Osteoblast (primary cell): ENCODE measurements around the gene LGR6. TPM values are rescaled to one million over a fixed set of nuclear protein-coding genes. Genes with fewer than 3 reads are reported as not detected.
A peak's percentile ranks its signal among the peaks of the same experiment; 100 is the strongest.
"Not testable (repeated sequence)": the region's sequence is repeated elsewhere in the genome, so short reads cannot be mapped to it uniquely, and the experiment has no call there.

Experiments
- DNase-seq: peaks from one replicate; pipeline ENCODE4 v3.0.0; 2011; ENCODE audit warnings: low spot score, mixed read lengths; ENCODE audit not compliant: insufficient read length; ENCODE audit errors: missing footprints
- H2AFZ ChIP-seq: 2 replicates; pipeline ENCODE4 v1.6.0; 2011; ENCODE audit warnings: mild to moderate bottlenecking, low read length
- H3K27ac ChIP-seq: 2 replicates; pipeline ENCODE4 v1.5.1; 2011; ENCODE audit warnings: mild to moderate bottlenecking, low read depth, low read length, moderate library complexity
- H3K27me3 ChIP-seq: 2 replicates; pipeline ENCODE4 v1.6.0; 2012; ENCODE audit warnings: mild to moderate bottlenecking, control low read depth, inconsistent platforms, low read length, moderate library complexity; ENCODE audit not compliant: insufficient read depth
- H3K36me3 ChIP-seq: 2 replicates; pipeline ENCODE4 v1.5.1; 2011; ENCODE audit warnings: mild to moderate bottlenecking, low read length, control low read depth, moderate library complexity; ENCODE audit not compliant: insufficient read depth
- H3K4me1 ChIP-seq: 2 replicates; pipeline ENCODE4 v1.5.1; 2011; ENCODE audit warnings: mild to moderate bottlenecking, low read length, control low read depth, moderate library complexity; ENCODE audit not compliant: insufficient read depth
- H3K4me2 ChIP-seq: 2 replicates; pipeline ENCODE4 v1.6.0; 2011; ENCODE audit warnings: mild to moderate bottlenecking, low read length; ENCODE audit not compliant: insufficient read depth
- H3K4me3 ChIP-seq: fragments of 200-600 bp; sonication (generic); 3 replicates; pipeline ENCODE4 v1.5.1; 2012; ENCODE audit warnings: mild to moderate bottlenecking, low read length, inconsistent platforms; ENCODE audit not compliant: insufficient read depth
- H3K79me2 ChIP-seq: 2 replicates; pipeline ENCODE4 v1.6.0; 2012; ENCODE audit warnings: mild to moderate bottlenecking, low read length, control low read depth, inconsistent platforms; ENCODE audit not compliant: insufficient read depth
- H3K9me3 ChIP-seq: 2 replicates; pipeline ENCODE4 v1.5.1; 2011; ENCODE audit warnings: low read depth, low read length, control low read depth
- H4K20me1 ChIP-seq: 2 replicates; pipeline ENCODE4 v1.6.0; 2012; ENCODE audit warnings: mild to moderate bottlenecking, low read length, control low read depth; ENCODE audit not compliant: insufficient read depth
- CTCF ChIP-seq: IDR thresholded peaks from 2 replicates; pipeline ENCODE4 v1.5.1; 2011; ENCODE audit warnings: mild to moderate bottlenecking, low read depth, low read length, moderate library complexity; ENCODE audit errors: extremely low read depth
- total RNA-seq: library from RNA; depleted of rRNA; stranded (reverse); fragments of >200 nt; gene quantifications from 2 replicates; pipeline ENCODE4 v1.2.3, GENCODE V29; 2012

The LGR6 gene
- total RNA-seq, 1 donor, result not detected

DNA sequence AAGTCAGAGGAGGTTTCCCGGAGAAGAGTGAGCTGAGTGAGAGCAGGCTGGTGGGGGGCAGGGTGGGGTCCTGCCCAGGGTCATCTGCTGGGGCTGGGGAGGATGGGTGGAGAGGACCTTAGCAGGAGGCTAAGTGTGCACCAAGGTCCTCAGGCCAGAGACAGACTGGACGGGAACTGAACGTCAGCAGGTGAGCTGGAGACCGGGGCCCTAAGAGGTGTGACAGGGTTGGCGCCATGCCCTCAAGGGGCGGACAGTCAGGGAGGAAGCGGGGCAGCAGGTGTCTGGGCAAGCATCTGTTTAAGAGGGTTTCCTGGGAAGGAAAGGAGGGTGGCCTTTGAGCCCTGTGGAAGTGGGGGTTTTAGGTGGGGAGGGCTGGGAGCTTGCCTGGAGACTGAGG lies 19.6 kb upstream of the LGR6 start:
- no peak for TF ChIP-seq CTCF
- Histone ChIP-seq H3K4me2 (no peak overlapping the region), H3K36me3 (no peaks in the 10 kb centered on the region), H3K79me2 (no peaks in the 10 kb centered on the region), H4K20me1 (no peaks in the 10 kb centered on the region), H3K9me3 (no peaks in the 10 kb centered on the region), H2AFZ (no peak overlapping the region), H3K4me3 (no peak overlapping the region), H3K27ac (no peak overlapping the region), H3K4me1 (no peaks in the 10 kb centered on the region), H3K27me3 (peaks cover 5% of the 10 kb centered on the region)
- DNase-seq, result no peak

DNA sequence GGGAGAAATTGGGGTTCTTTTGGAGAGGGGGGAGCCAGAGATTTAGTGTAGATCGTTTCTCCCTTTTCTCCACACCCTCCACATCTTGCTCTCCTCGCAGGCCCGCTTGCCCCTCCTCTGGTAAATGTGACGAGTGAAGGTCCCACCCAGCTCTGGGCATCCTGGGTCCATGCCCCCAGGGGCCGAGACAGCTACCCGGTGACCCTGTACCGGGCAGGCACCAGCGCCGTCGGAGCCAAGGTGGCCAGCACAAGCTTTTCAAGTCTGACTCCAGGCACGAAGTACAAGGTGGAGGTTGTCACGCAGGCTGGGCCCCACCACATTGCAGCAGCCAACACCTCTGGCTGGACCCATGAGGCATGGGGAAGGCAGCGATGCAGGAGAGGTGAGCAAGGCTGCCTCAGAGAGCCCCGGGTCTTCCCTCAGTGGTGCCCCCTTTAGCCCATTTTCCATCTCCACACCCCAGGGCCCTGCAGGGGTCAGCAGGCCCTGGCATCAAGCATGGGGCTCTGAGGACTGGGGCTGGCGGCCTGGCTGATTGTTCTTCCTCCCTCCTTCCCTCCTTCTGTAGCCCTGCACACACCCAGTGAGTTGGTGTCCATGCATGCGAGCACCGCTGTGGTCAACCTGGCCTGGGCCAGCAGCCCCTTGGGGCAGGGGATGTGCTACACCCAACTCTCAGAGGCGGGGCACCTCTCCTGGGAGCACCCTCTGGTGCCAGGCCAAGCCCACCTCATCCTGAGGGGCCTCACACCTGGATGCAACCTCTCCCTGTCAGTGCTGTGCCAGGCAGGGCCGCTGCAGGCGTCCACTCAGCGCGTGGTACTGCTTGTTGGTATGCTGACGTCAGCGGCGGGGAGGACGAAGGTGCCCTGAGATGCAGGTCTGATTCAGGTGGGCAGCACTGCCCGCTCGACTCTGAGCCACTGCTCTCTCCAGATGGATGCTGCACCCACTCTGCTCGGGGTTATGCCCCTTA lies 16.4 kb upstream of the LGR6 start:
- H3K27ac ChIP-seq, result no peak overlapping the region
- H3K4me1 ChIP-seq, result no peaks in the 10 kb centered on the region
- no peak overlapping the region for H3K4me3 ChIP-seq
- H3K79me2 ChIP-seq, result no peaks in the 10 kb centered on the region
- DNase-seq, result peak; percentile 72
- H3K9me3 ChIP-seq, result no peaks in the 10 kb centered on the region
- no peaks in the 10 kb centered on the region for H3K36me3 ChIP-seq
- no peak overlapping the region for H3K4me2 ChIP-seq
- H3K27me3 ChIP-seq, result peaks cover 31% of the 10 kb centered on the region
- no peak for TF ChIP-seq CTCF
- no peak overlapping the region for H2AFZ ChIP-seq
- H4K20me1 ChIP-seq, result no peaks in the 10 kb centered on the region

DNA sequence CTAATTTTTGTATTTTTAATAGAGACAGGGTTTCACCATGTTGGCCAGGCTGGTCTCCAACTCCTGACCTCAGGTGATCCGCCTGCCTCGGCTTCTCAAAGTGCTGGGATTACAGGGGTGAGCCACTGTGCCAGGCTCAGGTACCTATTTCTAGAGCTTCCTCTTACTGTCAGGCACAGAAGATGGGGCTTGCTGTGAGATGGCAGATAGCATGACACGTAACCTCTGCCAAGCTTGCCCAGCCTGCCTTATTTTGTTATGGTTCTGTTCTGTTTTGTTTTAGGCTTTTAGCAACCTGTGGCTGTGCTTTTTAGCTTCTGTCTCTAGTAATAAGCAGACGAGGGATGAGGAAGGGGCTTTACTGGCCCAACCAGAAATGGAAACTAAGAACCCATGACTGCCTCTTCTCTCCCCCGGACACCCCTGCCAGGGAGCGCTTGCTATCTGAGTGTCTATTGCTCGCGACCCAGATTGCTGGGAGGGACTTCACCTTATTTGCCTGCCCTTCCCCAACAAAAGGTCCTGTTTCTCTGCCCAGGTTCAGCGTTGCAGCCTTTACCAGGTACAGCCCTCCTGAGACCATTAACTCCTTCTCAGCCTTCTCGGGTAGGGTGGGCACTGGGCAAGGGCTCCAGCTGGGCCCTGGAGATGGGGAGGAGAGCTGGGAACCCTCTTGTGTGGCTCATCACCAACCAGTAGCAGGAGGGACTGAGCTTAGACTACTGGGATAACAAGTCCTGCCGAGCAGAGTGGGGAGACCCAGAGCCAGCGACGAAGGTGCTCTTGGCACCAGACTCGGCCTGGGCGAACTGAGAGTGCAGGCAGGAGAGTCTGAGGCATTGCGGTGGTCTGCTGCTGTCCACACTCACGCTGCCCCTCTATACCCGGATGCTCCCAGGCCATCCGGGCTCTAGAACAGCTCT lies 13.5 kb upstream of the LGR6 start:
- H3K4me1 ChIP-seq, result peaks cover 4% of the 10 kb centered on the region
- H3K36me3 ChIP-seq, result no peaks in the 10 kb centered on the region
- peaks cover 38% of the 10 kb centered on the region for H3K27me3 ChIP-seq
- H3K79me2 ChIP-seq, result no peaks in the 10 kb centered on the region
- no peak overlapping the region for H3K27ac ChIP-seq
- DNase-seq, result no peak
- H2AFZ ChIP-seq, result no peak overlapping the region
- no peak for TF ChIP-seq CTCF
- no peak overlapping the region for H3K4me2 ChIP-seq
- no peaks in the 10 kb centered on the region for H4K20me1 ChIP-seq
- H3K9me3 ChIP-seq, result no peaks in the 10 kb centered on the region
- H3K4me3 ChIP-seq, result no peak overlapping the region

DNA sequence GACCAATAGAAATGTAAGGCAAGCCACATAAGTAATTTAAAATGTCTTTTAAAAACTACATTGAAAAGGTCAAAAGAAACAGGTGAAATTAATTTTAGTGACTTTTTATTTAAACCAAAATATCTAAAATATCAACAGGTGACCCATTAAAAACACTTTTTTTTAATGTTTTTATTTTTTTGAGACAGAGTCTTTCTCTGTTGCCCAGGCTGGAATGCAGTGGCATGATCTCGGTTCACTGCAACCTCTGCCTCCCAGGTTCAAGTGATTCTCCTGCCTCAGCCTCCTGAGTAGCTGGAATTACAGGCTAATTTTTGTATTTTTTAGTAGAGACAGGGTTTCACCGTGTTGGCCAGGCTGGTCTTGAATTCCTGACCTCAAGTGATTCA lies 12.9 kb upstream of the LGR6 start:
- not testable (repeated sequence) for H2AFZ ChIP-seq, H3K27ac ChIP-seq, H3K4me1 ChIP-seq, H3K9me3 ChIP-seq, H4K20me1 ChIP-seq, DNase-seq, H3K4me2 ChIP-seq, H3K36me3 ChIP-seq, H3K79me2 ChIP-seq, H3K4me3 ChIP-seq
- peaks cover 38% of the 10 kb centered on the region for H3K27me3 ChIP-seq
